K562 (cell line): ENCODE data around the gene POLR3GL. TPM values are rescaled to one million over a fixed set of nuclear protein-coding genes. Genes with fewer than 3 reads are reported as not detected.
"Not testable (repeated sequence)": the region's sequence is repeated elsewhere in the genome, so short reads cannot be mapped to it uniquely, and the experiment has no call there.

Source experiments
- ATAC-seq: fragments of 200-7000 bp; cut with Tn5 transposase; 3 replicates; pipeline ENCODE4 v1.9.1; 2020; ENCODE audit warnings: moderate library complexity
- BruUV-seq: library from RNA; stranded (reverse); fragments of 400-500 nt; replicated peaks from 2 replicates; lab custom pipeline; 2021; lab: Mats Ljungman, UMichigan
- CTCF ChIA-PET: fragments of 300-600 bp; formaldehyde crosslinking; extraction: SDS; loops from one replicate; lab custom pipeline; 2021; ENCODE audit warnings: low intra/inter-chr PET ratio; lab: Yijun Ruan, JAX
- POLR2A ChIA-PET: fragments of 300-600, 350-650 bp; sonication (Branson Sonifier 250); formaldehyde crosslinking; extraction: SDS; loops from one replicate; lab custom pipeline; 2021; ENCODE audit warnings: antibody characterized with exemption, inconsistent platforms; lab: Yijun Ruan, JAX
- DNase-seq, 4 experiments: peaks; one replicate each; pipeline versions ENCODE4 v3.0.0 to v3.0.0-alpha.2; 2011 to 2018; ENCODE audit warnings: low spot score in 3 of 4, mixed read lengths in 3 of 4; ENCODE audit errors: extremely low read depth in 1 of 4
- FAIRE-seq: peaks from 2 replicates; lab custom pipeline; 2011; peaks lifted over from hg19 to GRCh38; lab: Jason Lieb, UNC
- H2AFZ ChIP-seq: 2 replicates; pipeline ENCODE4 v1.6.0; 2011; ENCODE audit warnings: low read depth, low read length, control low read depth, inconsistent platforms
- H3K27ac ChIP-seq: fragments of 200-600 bp; 3 replicates; pipeline ENCODE4 v1.8.0; 2011; ENCODE audit warnings: low read depth, mild to moderate bottlenecking, control low read depth, inconsistent platforms, low read length, moderate library complexity, mixed read lengths; ENCODE audit errors: extremely low read depth
- H3K27me3 ChIP-seq, 2 experiments: fragments of 300-600 bp in 1 of 2; 2 replicates in 1 of 2; 3 replicates in 1 of 2; pipeline versions ENCODE4 v1.6.0 to v1.8.0; 2011; ENCODE audit warnings: inconsistent platforms in 2 of 2, low read length in 2 of 2, mild to moderate bottlenecking in 1 of 2, mixed read lengths in 1 of 2, moderate library complexity in 1 of 2; ENCODE audit not compliant: control insufficient read depth in 2 of 2, insufficient read depth in 2 of 2
- H3K36me3 ChIP-seq: fragments of 300-600 bp; 3 replicates; pipeline ENCODE4 v1.8.0; 2011; ENCODE audit warnings: mild to moderate bottlenecking, low read length, inconsistent platforms; ENCODE audit not compliant: control insufficient read depth, insufficient read depth
- H3K4me1 ChIP-seq, 2 experiments: fragments of 200-600 bp in 1 of 2; replicated peaks in 1 of 2; 2 replicates in 1 of 2; 3 replicates in 1 of 2; pipeline versions ENCODE4 v1.5.1 to v1.8.0; 2011; ENCODE audit warnings: inconsistent platforms in 2 of 2, low read length in 2 of 2, mild to moderate bottlenecking in 1 of 2, mixed read lengths in 1 of 2, moderate library complexity in 1 of 2; ENCODE audit not compliant: control insufficient read depth in 2 of 2, insufficient read depth in 2 of 2
- H3K4me2 ChIP-seq: 2 replicates; pipeline ENCODE4 v1.6.1; 2011; ENCODE audit warnings: low read length, control low read depth, inconsistent platforms, mixed read lengths; ENCODE audit not compliant: insufficient read depth
- H3K4me3 ChIP-seq: fragments of 200-600 bp; sonication (generic), shearing (Covaris generic); 2 replicates; pipeline ENCODE4 v1.5.1; 2016; ENCODE audit warnings: control low read depth, inconsistent platforms
- H3K79me2 ChIP-seq: fragments of 200-600 bp; 3 replicates; pipeline ENCODE4 v1.8.0; 2011; ENCODE audit warnings: low read length, inconsistent platforms; ENCODE audit not compliant: control insufficient read depth, insufficient read depth
- H3K9ac ChIP-seq, 2 experiments: 2 replicates each; pipeline versions ENCODE4 v1.6.0 to v1.6.1; 2011; ENCODE audit warnings: low read depth in 2 of 2, low read length in 2 of 2, control low read depth in 1 of 2, inconsistent platforms in 1 of 2, mild to moderate bottlenecking in 1 of 2, mixed read lengths in 1 of 2; ENCODE audit not compliant: insufficient read depth in 1 of 2
- H3K9me1 ChIP-seq: one replicate; pipeline ENCODE4 v1.6.0; 2011; ENCODE audit warnings: inconsistent platforms, mild to moderate bottlenecking, low read length, moderate library complexity; ENCODE audit not compliant: control insufficient read depth, insufficient read depth
- H3K9me3 ChIP-seq: replicated peaks from 2 replicates; pipeline ENCODE4 v1.5.1; 2011; ENCODE audit warnings: low read depth, low read length, inconsistent platforms; ENCODE audit not compliant: control insufficient read depth, insufficient read depth
- H4K20me1 ChIP-seq: replicated peaks from 2 replicates; pipeline ENCODE4 v1.6.1; 2011; ENCODE audit warnings: low read length, inconsistent platforms, mixed read lengths; ENCODE audit not compliant: control insufficient read depth, insufficient read depth
- ARID1B ChIP-seq: fragments of 450-650 bp; IDR thresholded peaks from 2 replicates; pipeline ENCODE4 v1.6.1; 2016; ENCODE audit warnings: antibody characterized with exemption, mild to moderate bottlenecking, inconsistent platforms
- ARNT ChIP-seq, 2 experiments: fragments of 450-650 bp; IDR thresholded peaks; 2 replicates each; pipeline ENCODE4 v1.6.1; 2016; ENCODE audit warnings: mild to moderate bottlenecking in 1 of 2
- ATF3 ChIP-seq, 2 experiments: fragments of 450-650 bp in 1 of 2; sonication (generic) in 1 of 2; formaldehyde crosslinking in 1 of 2; IDR thresholded peaks in 1 of 2; conservative IDR thresholded peaks in 1 of 2; 2 replicates each; pipeline versions ENCODE4 v1.6.1 to v1.8.1; 2016 to 2023; ENCODE audit warnings: mild to moderate bottlenecking in 2 of 2, moderate library complexity in 2 of 2, inconsistent platforms in 1 of 2, missing genetic modification reagents in 1 of 2
- BCOR ChIP-seq: fragments of 450-650 bp; IDR thresholded peaks from 2 replicates; pipeline ENCODE4 v1.6.1; 2016
- CCNT2 ChIP-seq: IDR thresholded peaks from 2 replicates; pipeline ENCODE4 v1.6.1; 2011; ENCODE audit warnings: borderline replicate concordance, low read depth, mild to moderate bottlenecking, moderate library complexity, mixed read lengths, low read length; ENCODE audit not compliant: insufficient read length; ENCODE audit errors: extremely low read depth
- CTBP1 ChIP-seq: fragments of 450-650 bp; IDR thresholded peaks from 2 replicates; pipeline ENCODE4 v1.6.1; 2016; ENCODE audit warnings: borderline replicate concordance
- DPF2 ChIP-seq: fragments of 450-650 bp; IDR thresholded peaks from 2 replicates; pipeline ENCODE4 v1.6.1; 2016
- HMBOX1 ChIP-seq: sonication (generic); IDR thresholded peaks from 2 replicates; pipeline ENCODE4 v1.6.1; 2016
- JUN ChIP-seq, 2 experiments: sonication (generic) in 1 of 2; formaldehyde crosslinking in 1 of 2; IDR thresholded peaks; 2 replicates each; pipeline versions ENCODE4 v1.6.1 to v1.8.0; 2012 to 2022; ENCODE audit warnings: borderline replicate concordance in 2 of 2, mild to moderate bottlenecking in 2 of 2, improper control_type of control experiment in 1 of 2, low read depth in 1 of 2, low read length in 1 of 2, missing genetic modification reagents in 1 of 2
- JUND ChIP-seq, 2 experiments: IDR thresholded peaks; 2 replicates in 1 of 2; 3 replicates in 1 of 2; pipeline ENCODE4 v1.6.1; 2011; ENCODE audit warnings: borderline replicate concordance in 2 of 2, low read depth in 2 of 2, low read length in 2 of 2, improper control_type of control experiment in 1 of 2, missing biosample characterization in 1 of 2, missing genetic modification characterization in 1 of 2, missing genetic modification reagents in 1 of 2
- MAFG ChIP-seq: fragments of 450-650 bp; conservative IDR thresholded peaks from 2 replicates; pipeline ENCODE4 v1.6.1; 2016; ENCODE audit warnings: missing genetic modification characterization, missing compliant biosample characterization
- MAFK ChIP-seq: IDR thresholded peaks from 2 replicates; pipeline ENCODE4 v1.6.1; 2011; ENCODE audit warnings: low read length, improper control_type of control experiment
- RBM25 ChIP-seq: fragments of 200-400 bp; formaldehyde crosslinking; IDR thresholded peaks from 2 replicates; pipeline ENCODE4 v1.6.1; 2018; ENCODE audit warnings: low read length, low read depth, moderate library complexity; ENCODE audit not compliant: severe bottlenecking
- RCOR1 ChIP-seq, 2 experiments: IDR thresholded peaks; 2 replicates each; pipeline ENCODE4 v1.6.1; 2012; ENCODE audit warnings: low read depth in 2 of 2, low read length in 2 of 2, borderline replicate concordance in 1 of 2, improper control_type of control experiment in 1 of 2
- SMARCE1 ChIP-seq: fragments of 450-650 bp; IDR thresholded peaks from 2 replicates; pipeline ENCODE4 v1.7.1; 2016; ENCODE audit warnings: mild to moderate bottlenecking
- TCF3 ChIP-seq: sonication (generic); formaldehyde crosslinking; IDR thresholded peaks from 2 replicates; pipeline ENCODE4 v1.4.0; 2020; ENCODE audit warnings: mild to moderate bottlenecking, missing genetic modification reagents
- ZNF316 ChIP-seq: fragments of 450-650 bp; IDR thresholded peaks from 2 replicates; pipeline ENCODE4 v1.6.1; 2016
- WGBS: fragments of 100-300 bp; shearing (Covaris generic); methylation state at CpG from one replicate; pipeline ENCODE4 v1.1.6; 2016; ENCODE audit warnings: low coverage, mixed read lengths; ENCODE audit not compliant: insufficient coverage; ENCODE audit errors: missing lambda C conversion rate; 5-methylcytosine and 5-hydroxymethylcytosine counted together
- in situ Hi-C: fragments of 300-500 bp; cut with MboI; formaldehyde crosslinking; loops from 4 replicates; pipeline ENCODE4 v1.15.0; 2018; ENCODE audit warnings: inconsistent platforms, mixed read lengths
- intact Hi-C: fragments of 100-400 bp; cut with micrococcal nuclease; formaldehyde crosslinking; loops from 2 replicates; pipeline ENCODE4 v1.14.2; 2022
- polyA plus RNA-seq, 8 experiments: library from polyadenylated mRNA; depleted of rRNA in 4 of 8; stranded (reverse) in 5 of 8; unstranded in 3 of 8; fragments of >200 nt; fragmentation: Nextera tagmentation in 2 of 8; fragmentation: Illumina TruSeq in 1 of 8; extraction: Ambion mirVana in 2 of 8; extraction: Trizol in 1 of 8; gene quantifications; 2 replicates each; pipeline versions ENCODE4 v1.2.1 to v1.2.3, GENCODE V29; 2011 to 2014; ENCODE audit warnings: inconsistent platforms in 1 of 8, missing spikeins in 1 of 8
- total RNA-seq, 7 experiments: library from RNA; depleted of rRNA in 6 of 7; stranded (reverse); fragments of >200 nt in 6 of 7; fragmentation: Illumina TruSeq in 2 of 7; extraction: Trizol in 2 of 7; gene quantifications; 2 replicates each; pipeline versions ENCODE4 v1.2.1 to v1.2.3, GENCODE V29; 2011 to 2021; ENCODE audit warnings: low replicate concordance in 1 of 7

Gene POLR3GL
- total and polyA plus RNA-seq, 9 of the 15 experiments (the other 6 are each of a cell fraction or from before 2014, with no cell fraction given): 14.6 to 48.4 (median 38.2) TPM

- peaks cover 10 to 28% of the 10 kb centered on the region in 2 experiments; a peak in 4 of 5 replicates for H3K4me1 ChIP-seq
- H3K36me3 ChIP-seq; H3K4me2 ChIP-seq; H4K20me1 ChIP-seq; H3K4me3 ChIP-seq; H3K27me3 ChIP-seq; H3K9me1 ChIP-seq; H3K9me3 ChIP-seq; H3K79me2 ChIP-seq; intact Hi-C loops; BruUV-seq; CTCF ChIA-PET; TF ChIP-seq JUND (tag; IDR thresholded peaks at IDR 0.05; ENCODE audit: borderline replicate concordance, low read depth, low read length); JUN (CRISPR knock-in tag; IDR thresholded peaks at IDR 0.05; ENCODE audit: borderline replicate concordance); ATF3 (CRISPR knock-in tag; conservative IDR thresholded peaks at IDR 0.05): not testable (repeated sequence)
- in situ Hi-C loops: loop anchor here (25.0 kb wide), 2 partner anchors 286 to 689 kb away; no protein-coding TSS in a partner anchor
- DNase-seq (peak; percentile 31 to 66 (median 46)), FAIRE-seq (peak; percentile 37), ATAC-seq (peak; percentile 35; the same call in 2 of the 3 replicates)
- H3K27ac ChIP-seq: peak overlapping the region; percentile 70
- 0 out of 4 replicates have a peak overlapping the region, but pooled peaks of 1 of the 2 experiments have one; percentile 7 for H3K9ac ChIP-seq
- POLR2A ChIA-PET: interaction anchor here (0.6 to 2.4 kb wide), 4 partner anchors 10 to 306 kb away, joined by 3 to 21 read pairs (median 3); partner anchors contain the start of genes ANKRD34A and POLR3GL
- 34% methylated on average over 2 of the region's 2 CpGs for WGBS
- peak overlapping the region; percentile 46 for H2AFZ ChIP-seq
- TF ChIP-seq BCOR (peak; percentile 82), CCNT2 (peak; percentile 22), DPF2 (peak; percentile 70; the same call in 1 of the 2 replicates), JUND (IDR thresholded peaks at IDR 0.05; ENCODE audit: borderline replicate concordance, low read depth, low read length) (peak; percentile 60; the same call in 1 of the 2 replicates), ARNT (IDR thresholded peaks at IDR 0.05) (peak in 1 of 2 experiments; percentile 45; a peak in 1 of 4 replicates), MAFG (0 out of 2 replicates have a peak, but pooled peaks have one; percentile 7), RCOR1 (IDR thresholded peaks at IDR 0.05; ENCODE audit: borderline replicate concordance in 1 of 2, low read depth in 2 of 2, low read length in 2 of 2) (peak in 1 of 2 experiments; percentile 16; a peak in 1 of 4 replicates), CTBP1 (0 out of 2 replicates have a peak, but pooled peaks have one; percentile 27), JUN (IDR thresholded peaks at IDR 0.05; ENCODE audit: borderline replicate concordance, low read depth, low read length) (peak; percentile 33; the same call in 1 of the 2 replicates), ATF3 (IDR thresholded peaks at IDR 0.05) (0 out of 2 replicates have a peak, but pooled peaks have one; percentile 28), ARID1B (peak; percentile 86), ZNF316 (peak; percentile 29; the same call in 1 of the 2 replicates), MAFK (peak; percentile 23; the same call in 1 of the 2 replicates), TCF3 (peak; percentile 61), SMARCE1 (peak; percentile 80), RBM25 (peak; percentile 47), HMBOX1 (peak; percentile 98)
These were observed 61.5 kb downstream of the POLR3GL start for GRCh38 chr1:146025787-146026495.
